Epidermal melanocyte (primary cell): ENCODE results near the gene KLHDC10.
"Not testable (repeated sequence)": the region's sequence is repeated elsewhere in the genome, so short reads cannot be mapped to it uniquely, and the experiment has no call there.

ENCODE experiments used
- DNase-seq: peaks from one replicate; pipeline ENCODE4 v3.0.0; 2011; ENCODE audit warnings: low spot score; ENCODE audit not compliant: insufficient read length

The KLHDC10 gene

GRCh38 chr7:130154501-130155317, 84.4 kb downstream of the KLHDC10 start:
- DNase-seq, result no peak

GRCh38 chr7:130156140-130156539, 85.8 kb downstream of the KLHDC10 start:
- no peak for DNase-seq

GRCh38 chr7:130157700-130158099, 87.4 kb downstream of the KLHDC10 start:
- no peak for DNase-seq

GRCh38 chr7:130160023-130160422, 89.7 kb downstream of the KLHDC10 start:
- DNase-seq, result no peak

- no peak for DNase-seq
Measured at GRCh38 chr7:130160455-130160854, 90.1 kb downstream of the KLHDC10 start.

- no peak for DNase-seq
Measured at GRCh38 chr7:130162196-130162595, 91.9 kb downstream of the KLHDC10 start.

- DNase-seq, result no peak
Measured at GRCh38 chr7:130174237-130174959, 104.1 kb downstream of the KLHDC10 start.

GRCh38 chr7:130178251-130178650, 107.9 kb downstream of the KLHDC10 start:
- no peak for DNase-seq

- DNase-seq, result no peak
Measured at GRCh38 chr7:130179631-130180030, 109.3 kb downstream of the KLHDC10 start.

GRCh38 chr7:130180571-130181262, 110.4 kb downstream of the KLHDC10 start:
- DNase-seq, result no peak

GRCh38 chr7:130181263-130181605, 110.9 kb downstream of the KLHDC10 start:
- no peak for DNase-seq

- DNase-seq, result no peak
Measured at GRCh38 chr7:130182990-130183389, 112.7 kb downstream of the KLHDC10 start.

GRCh38 chr7:130184349-130184748, 114.0 kb downstream of the KLHDC10 start:
- DNase-seq, result not testable (repeated sequence)
